Gastrocnemius medialis (tissue), 4 donors: Measurements from ENCODE around the gene ZNF396.

Experiments
- CTCF ChIP-seq, 5 experiments: fragments of 450-650 bp in 3 of 5; fragments of 200-600 bp in 2 of 5; sonication (generic) in 2 of 5; IDR thresholded peaks in 4 of 5; conservative IDR thresholded peaks in 1 of 5; 1 replicate in 4 of 5; 2 replicates in 1 of 5; pipeline ENCODE4 v1.5.1; 2016 to 2019; ENCODE audit warnings: antibody characterized with exemption in 5 of 5, mild to moderate bottlenecking in 3 of 5, moderate library complexity in 3 of 5
- POLR2A ChIP-seq, 2 donors: fragments of 450-650 bp; IDR thresholded peaks; one replicate each; pipeline ENCODE4 v1.6.1; 2017; ENCODE audit warnings: antibody characterized with exemption in 2 of 2, mild to moderate bottlenecking in 2 of 2, moderate library complexity in 2 of 2

GRCh38 chr18:35355140-35355618, 22.0 kb downstream of the ZNF396 start:
- TF ChIP-seq CTCF (IDR thresholded peaks at IDR 0.05 in 4 of 5, conservative IDR thresholded peaks at IDR 0.05 in 1 of 5) = peak; percentile 47 to 80 (median 60)
- no peak for TF ChIP-seq POLR2A (IDR thresholded peaks at IDR 0.05)
